GM23248 (cell line): ENCODE data around the gene STAB2. TPM values are rescaled to one million over a fixed set of nuclear protein-coding genes. Genes with fewer than 3 reads are reported as not detected.

Source experiments
- DNase-seq: peaks from one replicate; pipeline ENCODE4 v3.0.0-alpha.2; 2015
- H2AFZ ChIP-seq: fragments of 200-600 bp; sonication (generic); 2 replicates; pipeline ENCODE4 v1.6.1; 2016; ENCODE audit warnings: antibody characterized with exemption
- H3F3A ChIP-seq: fragments of 200-600 bp; sonication (generic); 2 replicates; pipeline ENCODE4 v1.6.1; 2016; ENCODE audit warnings: mild to moderate bottlenecking, antibody characterized with exemption, mixed run types; ENCODE audit not compliant: insufficient read depth
- H3K27ac ChIP-seq: fragments of 200-600 bp; sonication (generic); 2 replicates; pipeline ENCODE4 v1.5.1; 2016; ENCODE audit warnings: mild to moderate bottlenecking
- H3K27me3 ChIP-seq: fragments of 200-600 bp; sonication (generic); replicated peaks from 2 replicates; pipeline ENCODE4 v1.6.1; 2016; ENCODE audit warnings: mild to moderate bottlenecking; ENCODE audit not compliant: insufficient read depth
- H3K36me3 ChIP-seq: fragments of 200-600 bp; sonication (generic); 2 replicates; pipeline ENCODE4 v1.6.1; 2016; ENCODE audit warnings: low read depth, mild to moderate bottlenecking
- H3K4me1 ChIP-seq: fragments of 200-600 bp; sonication (generic); 2 replicates; pipeline ENCODE4 v1.6.1; 2016; ENCODE audit warnings: mild to moderate bottlenecking; ENCODE audit not compliant: insufficient read depth
- H3K4me2 ChIP-seq: fragments of 200-600 bp; sonication (generic); one replicate; pipeline ENCODE4 v1.6.1; 2016; ENCODE audit warnings: mild to moderate bottlenecking; ENCODE audit not compliant: unreplicated experiment
- H3K4me3 ChIP-seq: fragments of 200-600 bp; sonication (generic); 2 replicates; pipeline ENCODE4 v1.5.1; 2016; ENCODE audit warnings: mild to moderate bottlenecking
- H3K79me2 ChIP-seq: fragments of 200-600 bp; sonication (generic); 2 replicates; pipeline ENCODE4 v1.6.1; 2016; ENCODE audit warnings: mild to moderate bottlenecking; ENCODE audit not compliant: insufficient read depth
- H3K9ac ChIP-seq: fragments of 200-600 bp; sonication (generic); 2 replicates; pipeline ENCODE4 v1.6.1; 2016; ENCODE audit warnings: mild to moderate bottlenecking
- H3K9me2 ChIP-seq: fragments of 200-600 bp; sonication (generic); 2 replicates; pipeline ENCODE4 v1.6.1; 2016; ENCODE audit warnings: mixed run types, mild to moderate bottlenecking, moderate library complexity; ENCODE audit not compliant: insufficient read depth
- H3K9me3 ChIP-seq: fragments of 200-600 bp; sonication (generic); one replicate; pipeline ENCODE4 v1.6.1; 2017; ENCODE audit warnings: low read depth
- H4K20me1 ChIP-seq: fragments of 200-600 bp; sonication (generic); 2 replicates; pipeline ENCODE4 v1.6.0; 2016; ENCODE audit not compliant: insufficient read depth
- EZH2 ChIP-seq: fragments of 200-600 bp; sonication (generic); IDR thresholded peaks from 2 replicates; pipeline ENCODE4 v1.6.1; 2018; ENCODE audit warnings: antibody characterized with exemption, mild to moderate bottlenecking; ENCODE audit not compliant: insufficient read depth, poor library complexity, severe bottlenecking
- EZH2phosphoT487 ChIP-seq: fragments of 200-600 bp; sonication (generic); IDR thresholded peaks from 2 replicates; pipeline ENCODE4 v1.6.1; 2018; ENCODE audit warnings: antibody characterized with exemption, moderate library complexity, mild to moderate bottlenecking, low read depth; ENCODE audit not compliant: insufficient read depth
- whole genome bisulfite sequencing, 2 experiments: methylation state at CpG; one replicate each; pipeline ENCODE4 v1.1.6; 2015 to 2017; ENCODE audit warnings: low lambda C conversion rate in 2 of 2, low coverage in 1 of 2; ENCODE audit errors: missing lambda C conversion rate in 2 of 2; 5-methylcytosine and 5-hydroxymethylcytosine counted together
- in situ Hi-C: fragments of 300-500 bp; cut with MboI; formaldehyde crosslinking; loops from 2 replicates; pipeline ENCODE4 v1.15.0; 2020
- polyA plus RNA-seq: library from polyadenylated mRNA; unstranded; fragments of >200 nt; fragmentation: Nextera tagmentation; extraction: Ambion mirVana; gene quantifications from 2 replicates; pipeline ENCODE4 v1.2.1, GENCODE V29; 2016
- total RNA-seq: library from RNA; depleted of rRNA; stranded (reverse); fragments of >200 nt; shearing (Covaris generic); gene quantifications from 2 replicates; pipeline ENCODE4 v1.2.3, GENCODE V29; 2014

Gene STAB2
- total and polyA plus RNA-seq, 2 experiments from 2014 or later: not detected

GRCh38 chr12:103773109-103773910 is 186.2 kb downstream of the STAB2 start:
- H3K9me2 ChIP-seq: no peaks in the 10 kb centered on the region
- no peaks in the 10 kb centered on the region for H3K79me2 ChIP-seq
- H3K9me3 ChIP-seq: no peaks in the 10 kb centered on the region
- no peak overlapping the region for H3K4me2 ChIP-seq
- no peaks in the 10 kb centered on the region for H3K36me3 ChIP-seq
- 83 to 85% methylated on average over 4 of the region's 4 CpGs for WGBS, 2 experiments
- no peaks in the 10 kb centered on the region for H3F3A ChIP-seq
- no peak for DNase-seq
- no peak overlapping the region for H3K4me3 ChIP-seq
- H2AFZ ChIP-seq: no peak overlapping the region
- H3K27me3 ChIP-seq: no peaks in the 10 kb centered on the region
- H3K27ac ChIP-seq: no peak overlapping the region
- no peak for TF ChIP-seq EZH2
- no peak for TF ChIP-seq EZH2phosphoT487
- no peaks in the 10 kb centered on the region for H3K4me1 ChIP-seq
- no peak overlapping the region for H3K9ac ChIP-seq
- in situ Hi-C loops: no loop called here
- no peaks in the 10 kb centered on the region for H4K20me1 ChIP-seq

- H3K79me2 ChIP-seq: no peaks in the 10 kb centered on the region
- H2AFZ ChIP-seq: no peak overlapping the region
- H4K20me1 ChIP-seq: no peaks in the 10 kb centered on the region
- no peaks in the 10 kb centered on the region for H3K9me3 ChIP-seq
- WGBS, 2 experiments: 90 to 94% methylated on average over 10 of the region's 10 CpGs
- in situ Hi-C loops: no loop called here
- no peaks in the 10 kb centered on the region for H3K4me1 ChIP-seq
- H3K4me2 ChIP-seq: no peak overlapping the region
- DNase-seq: no peak
- no peak overlapping the region for H3K27ac ChIP-seq
- H3K36me3 ChIP-seq: no peaks in the 10 kb centered on the region
- no peak for TF ChIP-seq EZH2
- H3K4me3 ChIP-seq: no peak overlapping the region
- H3F3A ChIP-seq: no peaks in the 10 kb centered on the region
- H3K27me3 ChIP-seq: no peaks in the 10 kb centered on the region
- no peaks in the 10 kb centered on the region for H3K9me2 ChIP-seq
- H3K9ac ChIP-seq: no peak overlapping the region
Measured at GRCh38 chr12:103774977-103775560, 188.0 kb downstream of the STAB2 start.

DNA sequence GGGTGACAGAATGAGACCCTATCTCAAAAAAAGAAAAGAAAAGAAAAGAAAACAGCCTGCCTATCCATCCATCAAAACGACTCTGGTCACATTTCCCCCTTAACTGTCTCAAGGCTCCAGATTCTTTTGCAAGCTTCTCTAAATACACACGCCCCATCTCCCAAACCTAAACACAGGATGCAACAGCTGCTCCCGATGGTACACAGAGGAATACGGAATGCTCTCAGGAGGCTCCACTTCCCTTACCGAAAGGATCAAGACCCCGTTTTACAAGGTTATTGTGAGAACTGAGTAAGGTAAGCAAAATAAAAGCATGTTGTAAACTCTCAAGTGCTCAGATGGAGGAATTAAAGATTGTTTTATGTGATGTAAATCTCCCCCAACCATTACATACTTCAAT is 191.7 kb downstream of the STAB2 start:
- WGBS, 2 experiments: 83% methylated on average over 6 of the region's 6 CpGs
- Histone ChIP-seq H3K9ac (no peak overlapping the region), H3K27me3 (no peaks in the 10 kb centered on the region), H3K9me3 (no peaks in the 10 kb centered on the region), H3K36me3 (no peaks in the 10 kb centered on the region), H3K4me1 (no peaks in the 10 kb centered on the region), H4K20me1 (no peaks in the 10 kb centered on the region), H3K79me2 (no peaks in the 10 kb centered on the region), H3K4me2 (no peak overlapping the region), H2AFZ (no peak overlapping the region), H3F3A (no peaks in the 10 kb centered on the region), H3K27ac (no peak overlapping the region), H3K4me3 (no peak overlapping the region), H3K9me2 (no peaks in the 10 kb centered on the region)
- in situ Hi-C loops: no loop called here
- DNase-seq: no peak
- TF ChIP-seq EZH2phosphoT487 (no peak), EZH2 (no peak)

GRCh38 chr12:103779410-103780092 is 192.5 kb downstream of the STAB2 start:
- Histone ChIP-seq H3K4me1 (no peaks in the 10 kb centered on the region), H4K20me1 (no peaks in the 10 kb centered on the region), H3K79me2 (no peaks in the 10 kb centered on the region), H3K9me2 (no peaks in the 10 kb centered on the region), H3K27me3 (no peaks in the 10 kb centered on the region), H3K9me3 (no peaks in the 10 kb centered on the region), H3F3A (no peaks in the 10 kb centered on the region), H3K9ac (no peak overlapping the region), H3K36me3 (no peaks in the 10 kb centered on the region), H3K4me3 (no peak overlapping the region), H3K4me2 (no peak overlapping the region), H2AFZ (no peak overlapping the region), H3K27ac (no peak overlapping the region)
- peak; percentile 14 for DNase-seq
- 78 to 79% methylated on average over 7 of the region's 7 CpGs for WGBS, 2 experiments
- TF ChIP-seq EZH2phosphoT487: no peak
- no peak for TF ChIP-seq EZH2
- in situ Hi-C loops: no loop called here
